Ovary (tissue), 9 donors: Measurements from ENCODE around the gene CHST13. TPM values are rescaled to one million over a fixed set of nuclear protein-coding genes. Genes with fewer than 3 reads are reported as not detected.

Experiments
- DNase-seq, 5 donors: peaks; one replicate each; pipeline ENCODE4 v3.0.0-alpha.2; 2019 to 2020
- H3K27ac ChIP-seq, 2 donors: fragments of 200-600 bp; one replicate each; pipeline versions ENCODE4 v1.5.1 to v1.8.0; 2019 to 2022
- H3K27me3 ChIP-seq: fragments of 200-600 bp; one replicate; pipeline ENCODE4 v1.8.0; 2022
- H3K36me3 ChIP-seq: fragments of 200-600 bp; sonication (generic); one replicate; pipeline ENCODE4 v1.5.1; 2019
- H3K4me1 ChIP-seq: one replicate; pipeline ENCODE4 v1.8.1; 2013; ENCODE audit warnings: mild to moderate bottlenecking, moderate library complexity; ENCODE audit not compliant: insufficient read depth
- H3K4me3 ChIP-seq: fragments of 200-600 bp; sonication (generic); one replicate; pipeline ENCODE4 v1.5.1; 2017
- H3K9me3 ChIP-seq, 2 donors: fragments of 200-600 bp in 1 of 2; sonication (generic) in 1 of 2; one replicate each; pipeline versions ENCODE4 v1.5.1 to v1.8.1; 2013 to 2019; ENCODE audit warnings: mild to moderate bottlenecking in 1 of 2, moderate library complexity in 1 of 2
- CTCF ChIP-seq, 3 donors: fragments of 450-650 bp in 2 of 3; fragments of 200-600 bp in 1 of 3; IDR thresholded peaks; one replicate each; pipeline versions ENCODE4 v1.5.1 to v1.8.0; 2016 to 2022; ENCODE audit warnings: antibody characterized with exemption in 3 of 3, mild to moderate bottlenecking in 1 of 3
- EP300 ChIP-seq: sonication (generic); formaldehyde crosslinking; IDR thresholded peaks from one replicate; pipeline ENCODE4 v1.6.1; 2017; ENCODE audit warnings: antibody characterized with exemption
- POLR2A ChIP-seq: fragments of 450-650 bp; IDR thresholded peaks from one replicate; pipeline ENCODE4 v1.6.1; 2017; ENCODE audit warnings: antibody characterized with exemption, mild to moderate bottlenecking, moderate library complexity
- WGBS, 3 donors: extraction: QIAGEN DNeasy Blood & Tissue Kit in 1 of 3; methylation state at CpG; one replicate each; pipeline versions ENCODE4 v1.1.5 to v1.1.7; 2013 to 2017; 5-methylcytosine and 5-hydroxymethylcytosine counted together
- intact Hi-C, 4 donors: fragments of 100-400 bp; cut with DNase I; formaldehyde crosslinking; loops; one replicate each; pipeline versions ENCODE4 v1.11.0 to v1.15.1; 2022 to 2023
- polyA plus RNA-seq, 2 donors: library from polyadenylated mRNA; stranded (reverse); fragments of 200-250 nt in 1 of 2; fragments of 350-450 nt in 1 of 2; fragmentation: Illumina TruSeq in 1 of 2; extraction: RNeasy Lipid Tissue Mini Kit (QIAGEN cat#74804) in 1 of 2; gene quantifications; one replicate each; pipeline ENCODE4 v1.2.3, GENCODE V29; 2013 to 2014
- total RNA-seq, 7 donors: library from RNA; depleted of rRNA in 2 of 7; stranded (reverse); fragments of >200 nt in 2 of 7; fragmentation: NEBNext Ultra II Directional in 3 of 7; extraction: Animal tissue kit (Norgen Biotek cat#: 25700) in 3 of 7; gene quantifications; one replicate each; pipeline versions ENCODE4 v1.1.0 to v1.2.4, GENCODE V29; 2016 to 2023
- donor health status: DM: no; HTN: no; CAD: no; lungs with moderate emphysema.
- donor health status: DM: no; HTN: no; CAD: no.
- donor health status: Bipolar disorder and iron deficiency.
- donor health status: DM: yes; HTN: yes; CAD: no.
- donor health status: DM: no; HTN: no; CAD: no.
- donor health status: DM: yes; HTN: yes; CAD: no.

Gene CHST13
- total and polyA plus RNA-seq, 9 donors: 0.12 to 0.87 (median 0.31) TPM; not detected in 4

GRCh38 chr3:126490619-126491018 lies 33.3 kb upstream of the CHST13 start:
- no peak for DNase-seq
- Histone ChIP-seq H3K36me3 (no peaks in the 10 kb centered on the region), H3K9me3 (no peaks in the 10 kb centered on the region), H3K27ac (no peak overlapping the region), H3K4me3 (no peak overlapping the region), H3K4me1 (no peaks in the 10 kb centered on the region), H3K27me3 (no peaks in the 10 kb centered on the region)
- 72 to 81% (median 78%) methylated on average over 6 of the region's 6 CpGs for WGBS, 3 donors
- intact Hi-C loops: no loop called here
- TF ChIP-seq EP300: no peak
- no peak for TF ChIP-seq CTCF (IDR thresholded peaks at IDR 0.05)
- no peak for TF ChIP-seq POLR2A

- 88 to 91% (median 88%) methylated on average over 21 of the region's 21 CpGs for WGBS, 3 donors
- H3K4me1 ChIP-seq: no peaks in the 10 kb centered on the region
- no peaks in the 10 kb centered on the region for H3K9me3 ChIP-seq
- no peak overlapping the region for H3K27ac ChIP-seq
- H3K27me3 ChIP-seq: no peaks in the 10 kb centered on the region
- no peak for DNase-seq
- intact Hi-C loops: no loop called here
- H3K36me3 ChIP-seq: no peaks in the 10 kb centered on the region
- H3K4me3 ChIP-seq: no peak overlapping the region
- TF ChIP-seq EP300 (no peak), POLR2A (no peak), CTCF (IDR thresholded peaks at IDR 0.05) (no peak)
Observed at GRCh38 chr3:126491221-126492013, 32.5 kb upstream of the CHST13 start.

GRCh38 chr3:126493051-126493450 lies 30.9 kb upstream of the CHST13 start:
- Histone ChIP-seq H3K36me3 (no peaks in the 10 kb centered on the region), H3K27ac (no peak overlapping the region), H3K9me3 (no peaks in the 10 kb centered on the region), H3K4me1 (no peaks in the 10 kb centered on the region), H3K27me3 (no peaks in the 10 kb centered on the region), H3K4me3 (no peak overlapping the region)
- 81 to 88% (median 82%) methylated on average over 14 of the region's 14 CpGs for whole genome bisulfite sequencing, 3 donors
- TF ChIP-seq EP300: no peak
- no peak for TF ChIP-seq CTCF (IDR thresholded peaks at IDR 0.05)
- no peak for TF ChIP-seq POLR2A
- DNase-seq: no peak
- intact Hi-C loops: no loop called here

- WGBS, 3 donors: 30 to 46% (median 35%) methylated on average over 9 of the region's 9 CpGs
- Histone ChIP-seq H3K4me3 (no peak overlapping the region), H3K9me3 (no peaks in the 10 kb centered on the region), H3K4me1 (no peaks in the 10 kb centered on the region), H3K27ac (no peak overlapping the region), H3K27me3 (no peaks in the 10 kb centered on the region), H3K36me3 (no peaks in the 10 kb centered on the region)
- intact Hi-C loops: no loop called here
- TF ChIP-seq EP300 (no peak), POLR2A (no peak), CTCF (IDR thresholded peaks at IDR 0.05) (no peak)
- DNase-seq: no peak
Observed at GRCh38 chr3:126493739-126494138, 30.2 kb upstream of the CHST13 start.
